HT-29 (cell line): Measurements from ENCODE around the gene DCDC2B. TPM values are rescaled to one million over a fixed set of nuclear protein-coding genes. Genes with fewer than 3 reads are reported as not detected.
A peak's percentile ranks its signal among the peaks of the same experiment; 100 is the strongest.

ENCODE experiments used
- DNase-seq: peaks from one replicate; pipeline ENCODE4 v3.0.0-alpha.2; 2015; ENCODE audit warnings: low spot score
- total RNA-seq: library from RNA; depleted of rRNA; stranded (reverse); fragments of >200 nt; shearing (Covaris generic); gene quantifications from 2 replicates; pipeline ENCODE4 v1.2.3, GENCODE V29; 2014

DCDC2B gene
- total RNA-seq, 1 experiment from 2014 or later, result not detected

DNA sequence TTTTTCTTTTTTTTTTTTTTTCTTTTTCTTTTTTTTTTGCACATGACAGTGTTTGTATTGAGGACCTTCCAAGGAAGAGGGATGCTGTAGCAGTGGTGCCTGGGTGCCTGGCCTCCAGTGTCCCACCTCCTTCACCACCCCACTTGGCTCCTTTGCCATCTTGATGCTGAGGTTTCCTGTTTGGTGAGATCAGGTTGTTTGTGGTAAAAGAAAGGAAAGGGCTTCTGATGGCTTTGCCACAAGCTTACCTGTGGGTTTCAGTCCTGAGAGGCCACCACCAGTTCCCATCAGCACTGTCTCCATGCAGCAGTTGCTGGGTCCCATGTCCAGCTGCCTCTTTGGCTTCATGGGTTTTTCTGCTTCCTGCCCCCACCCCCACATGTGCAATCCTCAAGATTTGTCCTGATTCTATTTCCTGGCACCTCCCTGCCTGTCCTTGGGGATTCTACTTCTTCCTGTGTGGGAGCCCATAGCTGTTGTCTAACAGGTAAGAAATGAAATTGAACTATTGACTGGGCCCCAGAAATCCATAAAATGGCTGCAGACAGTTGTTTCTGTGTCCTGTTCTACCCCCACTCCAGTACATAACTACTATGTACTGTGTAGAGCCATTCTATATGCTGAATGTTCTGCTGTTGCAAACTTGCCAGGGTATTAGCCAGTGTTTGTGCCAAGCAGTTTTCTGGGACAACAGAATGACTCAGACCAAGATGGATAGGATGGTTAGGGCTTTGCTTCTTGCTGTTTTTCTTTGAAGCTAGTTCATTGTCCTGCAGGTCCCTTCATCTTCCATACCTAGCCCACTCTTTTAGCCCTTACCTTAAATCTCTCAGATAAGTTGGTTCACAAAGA is 12.7 kb upstream of the DCDC2B start:
- DNase-seq, result no peak

- no peak for DNase-seq
Observed at GRCh38 chr1:32197074-32197473, 11.8 kb upstream of the DCDC2B start.

DNA sequence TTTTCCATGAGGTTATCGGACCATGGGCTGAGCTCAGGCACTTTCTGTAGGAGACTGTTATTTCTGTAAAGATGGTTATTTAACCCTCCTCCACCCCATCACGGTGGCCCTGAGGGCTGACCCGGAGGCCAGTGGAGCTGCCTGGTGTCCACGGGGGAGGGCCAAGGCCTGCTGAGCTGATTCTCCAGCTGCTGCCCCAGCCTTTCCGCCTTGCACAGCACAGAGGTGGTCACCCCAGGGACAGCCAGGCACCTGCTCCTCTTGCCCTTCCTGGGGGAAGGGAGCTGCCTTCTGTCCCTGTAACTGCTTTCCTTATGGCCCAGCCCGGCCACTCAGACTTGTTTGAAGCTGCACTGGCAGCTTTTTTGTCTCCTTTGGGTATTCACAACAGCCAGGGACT is 11.1 kb upstream of the DCDC2B start:
- DNase-seq, result no peak

DNA sequence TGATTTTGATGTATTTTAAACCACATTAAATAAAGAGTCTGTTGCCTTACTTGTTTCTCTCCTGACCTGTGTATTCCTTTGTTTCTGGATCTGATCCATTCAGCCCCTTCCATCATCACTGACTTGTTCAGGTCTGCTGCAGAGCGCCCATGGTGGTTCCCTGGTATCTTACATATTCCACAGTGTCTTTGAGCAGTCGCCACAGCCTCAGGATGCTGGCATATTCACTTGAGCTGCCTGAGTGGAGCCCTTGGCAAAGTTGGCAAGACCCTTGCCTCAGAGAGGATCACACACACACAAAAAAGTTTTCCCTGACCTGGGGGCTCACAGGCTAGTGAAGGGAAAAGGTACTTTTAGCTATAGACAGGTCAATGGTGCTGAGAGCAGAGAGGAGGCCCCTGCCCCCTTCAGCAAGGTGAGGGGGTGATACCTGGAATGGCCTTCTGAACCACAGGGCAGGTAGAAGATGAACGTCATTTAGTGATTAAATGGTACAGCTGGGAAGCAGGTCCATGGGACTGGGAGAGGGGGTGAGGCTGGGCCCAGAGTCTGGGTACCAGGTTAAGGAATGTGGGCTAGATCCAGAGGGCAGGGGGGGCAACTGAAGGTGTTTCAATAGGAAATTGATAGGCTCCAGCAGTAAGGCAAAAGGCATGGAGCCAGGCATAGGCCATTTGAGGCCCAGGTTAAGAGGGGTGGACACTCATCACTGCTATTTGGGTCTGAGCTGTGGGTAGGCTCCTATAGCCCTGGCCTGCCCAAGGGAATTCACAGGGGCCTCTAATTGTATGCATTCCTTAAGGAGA is 10.4 kb upstream of the DCDC2B start:
- DNase-seq, result no peak

DNA sequence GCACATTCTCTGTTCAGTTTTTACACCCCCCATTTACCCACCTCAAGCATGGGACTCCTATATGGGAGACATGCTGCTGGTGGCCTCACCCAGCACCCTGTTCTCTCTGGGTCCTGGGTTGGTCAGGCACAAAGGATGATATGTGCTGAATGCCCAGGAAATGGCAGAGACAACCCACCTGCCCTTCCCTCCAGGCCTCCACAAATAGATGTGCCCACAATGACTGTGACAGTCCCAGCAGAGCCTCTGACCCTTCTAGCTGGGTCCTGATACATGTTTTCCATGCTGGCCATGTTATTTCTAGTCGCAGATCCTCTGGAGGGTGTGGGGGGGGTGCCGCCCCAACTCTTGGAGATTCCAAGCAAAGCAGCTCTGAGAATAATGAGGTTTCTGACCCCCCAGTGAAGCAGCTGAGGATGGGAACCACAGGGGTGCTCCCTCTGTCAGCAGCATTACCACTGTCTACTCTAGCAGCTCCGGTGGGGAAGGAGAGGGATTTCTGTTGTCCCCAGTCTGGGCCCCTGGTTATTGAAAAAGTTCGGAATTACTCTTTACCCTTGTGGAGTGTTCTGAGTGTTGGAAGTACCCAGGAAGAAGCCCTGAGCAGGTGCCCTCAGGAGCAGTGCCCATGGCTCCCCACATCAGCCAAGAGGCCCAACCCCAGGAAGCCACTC is 9.7 kb upstream of the DCDC2B start:
- DNase-seq, result no peak

GRCh38 chr1:32199717-32200072 is 9.2 kb upstream of the DCDC2B start:
- no peak for DNase-seq

DNA sequence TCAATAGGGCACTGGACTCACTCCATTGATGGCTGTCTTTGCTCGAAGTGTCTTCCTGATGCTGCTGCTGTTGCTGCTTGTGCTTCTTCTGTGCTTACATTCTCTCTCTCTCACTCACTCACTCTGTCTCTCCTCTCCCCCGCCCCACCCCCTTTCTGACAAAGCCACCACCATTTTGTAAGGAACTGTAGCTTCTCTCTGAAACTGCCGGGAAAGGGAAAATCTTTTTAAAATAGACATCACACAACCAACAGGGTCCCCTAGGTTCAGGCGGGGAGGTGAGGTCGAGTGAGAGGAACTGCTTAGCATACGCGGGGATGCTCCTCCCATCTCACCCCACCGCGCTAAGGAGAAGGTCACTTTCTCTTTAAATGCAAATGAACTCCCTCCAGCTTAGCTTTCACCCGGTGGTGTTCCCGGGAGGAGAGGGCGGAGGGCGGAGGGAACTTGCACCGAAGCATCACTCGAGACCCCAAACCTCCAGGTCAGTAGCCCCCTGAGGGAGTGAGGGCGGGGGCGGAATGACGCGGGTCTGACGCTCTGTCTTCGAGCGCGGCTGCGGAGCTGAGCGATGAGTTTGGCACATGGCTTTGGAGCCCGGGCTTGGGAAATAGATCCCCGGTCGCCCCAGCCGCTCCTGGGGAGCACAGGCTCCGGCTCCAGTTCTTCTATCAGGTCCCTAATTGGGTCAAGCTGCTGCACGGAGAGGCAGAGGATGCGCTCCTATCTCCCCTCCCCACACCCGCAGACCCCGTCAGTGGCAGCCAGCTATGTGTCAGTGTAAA is 8.5 kb upstream of the DCDC2B start, which contains the start of gene CCDC28B:
TSS of gene CCDC28B (plus strand) at position 370 of the 785 bp plus-strand sequence. CDS start 1,341 bp downstream, outside the sequence.
- DNase-seq, result peak; percentile 53

GRCh38 chr1:32201011-32201855 is 7.7 kb upstream of the DCDC2B start:
- DNase-seq, result peak; percentile 40

DNA sequence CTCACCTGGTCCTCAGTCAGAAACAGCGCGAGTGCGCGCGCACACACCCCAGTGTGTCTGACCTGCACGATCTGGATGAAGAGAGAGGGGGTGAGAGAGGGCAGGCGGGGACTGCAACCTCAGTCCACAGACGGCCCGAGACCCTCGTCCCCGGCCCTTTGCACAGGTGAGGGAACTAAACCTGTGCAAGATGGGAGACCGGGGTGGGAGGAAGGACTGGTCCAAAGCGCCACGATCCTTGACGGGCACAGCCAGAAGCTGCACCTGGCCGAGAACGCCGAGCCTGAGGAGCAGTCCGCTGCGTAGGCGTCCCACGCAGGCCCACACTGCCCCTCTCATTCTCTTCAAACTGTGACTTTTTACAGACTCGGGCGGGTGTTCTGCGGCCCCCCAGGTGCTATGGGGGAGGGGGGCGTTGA is 3.9 kb upstream of the DCDC2B start:
- peak; percentile 51 for DNase-seq

- peak; percentile 93 for DNase-seq
Observed at GRCh38 chr1:32205401-32206370, 3.2 kb upstream of the DCDC2B start, which contains the start of gene IQCC. TSS of gene IQCC (plus strand) at chr1:32205671. CDS start at chr1:32205682, 11 bp downstream.

GRCh38 chr1:32208469-32208868 is 420 bp upstream of the DCDC2B start:
- DNase-seq, result no peak

- peak; percentile 79 for DNase-seq
Observed at GRCh38 chr1:32215629-32216480, 7.0 kb downstream of the DCDC2B start.

DNA sequence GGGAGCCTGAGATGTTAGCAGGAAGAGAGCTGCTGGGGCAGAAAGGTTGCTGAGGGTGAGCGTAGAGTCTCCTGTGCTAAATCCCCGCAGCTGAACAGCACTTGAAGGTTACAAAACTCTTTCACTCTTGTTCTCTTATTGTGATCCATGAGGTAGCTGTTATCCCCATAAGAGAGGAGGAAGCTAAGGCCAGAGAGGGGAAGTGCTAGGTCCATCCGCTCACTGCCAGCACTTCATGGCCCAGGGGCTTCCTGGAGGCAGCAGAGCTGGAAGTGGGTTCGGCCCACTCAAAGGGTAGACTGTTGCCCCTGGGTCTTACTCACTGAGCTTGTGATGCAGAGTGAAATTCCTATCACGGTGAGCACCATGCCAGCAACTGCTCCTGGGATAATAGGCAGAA is 7.7 kb downstream of the DCDC2B start:
- no peak for DNase-seq

- DNase-seq, result no peak
Observed at GRCh38 chr1:32219022-32219421, 10.1 kb downstream of the DCDC2B start.

DNA sequence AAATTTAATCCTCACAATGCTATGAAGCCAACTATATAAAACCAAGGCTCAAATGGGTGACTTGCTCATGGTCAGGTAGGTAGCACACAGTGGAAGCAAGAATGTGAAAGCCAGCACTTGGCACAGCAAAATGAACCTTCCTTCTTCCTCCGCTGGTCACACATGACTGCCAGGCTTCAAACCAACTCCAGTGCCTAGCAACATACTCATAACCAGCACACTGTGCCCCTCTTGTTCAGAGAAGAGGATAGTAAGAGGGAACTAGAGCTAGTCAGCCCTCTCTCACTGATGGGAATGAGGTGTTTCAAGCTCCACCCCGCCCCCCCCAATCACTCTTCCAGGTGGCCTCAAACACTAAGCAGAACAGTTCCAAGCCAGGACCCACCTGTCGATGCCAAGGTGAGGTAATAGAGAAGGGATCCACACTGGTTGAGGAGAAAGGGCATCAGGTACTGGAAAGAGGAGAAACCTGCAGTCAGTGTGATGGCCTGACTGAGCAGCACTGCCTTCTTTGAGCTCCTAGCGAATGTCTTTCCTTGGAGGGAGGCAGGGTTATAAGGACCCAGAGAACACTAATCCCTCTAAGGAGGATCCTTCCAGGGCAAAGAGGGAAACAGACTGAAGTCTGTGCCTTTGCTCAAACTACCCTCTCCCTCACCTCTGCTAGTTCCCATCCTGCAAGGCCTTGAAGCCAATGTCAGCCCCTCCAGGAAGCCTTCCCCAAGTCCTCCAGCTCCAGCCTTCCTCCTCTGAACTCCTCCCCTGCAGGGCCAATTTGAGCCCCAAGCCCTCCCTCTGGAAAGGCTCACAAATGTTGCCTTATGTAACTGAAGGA is 12.1 kb downstream of the DCDC2B start:
- no peak for DNase-seq

GRCh38 chr1:32221581-32221979 is 12.7 kb downstream of the DCDC2B start:
- no peak for DNase-seq
